Cerebellar nuclear complex (tissue), 1 donor: ENCODE results near the gene TAF3.
"Not testable (repeated sequence)": the region's sequence is repeated elsewhere in the genome, so short reads cannot be mapped to it uniquely, and the experiment has no call there.

Experiments used
- DNase-seq, 2 experiments: peaks; one replicate each; lab custom pipeline; 2025; lab: John Stamatoyannopoulos, UW

TAF3 gene

DNA sequence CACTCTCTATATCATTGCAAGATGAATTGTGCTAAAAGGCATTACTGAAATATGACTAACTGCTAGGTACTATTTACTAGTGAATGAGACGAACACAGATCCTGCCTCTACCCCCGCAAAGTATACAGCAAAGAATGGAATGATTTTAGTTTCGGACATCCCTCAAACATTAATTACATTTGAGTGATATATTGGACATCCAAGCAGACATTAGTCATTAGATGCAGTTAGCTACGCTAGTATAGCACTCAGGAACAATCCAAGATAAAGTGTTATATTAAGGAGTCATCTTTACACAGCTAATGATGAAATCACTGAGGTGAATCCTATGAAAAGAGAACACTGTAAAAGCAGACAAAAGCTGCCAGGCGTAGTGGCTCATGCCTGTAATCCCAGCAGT lies 7.3 kb upstream of the TAF3 start:
- DNase-seq, result no peak

DNA sequence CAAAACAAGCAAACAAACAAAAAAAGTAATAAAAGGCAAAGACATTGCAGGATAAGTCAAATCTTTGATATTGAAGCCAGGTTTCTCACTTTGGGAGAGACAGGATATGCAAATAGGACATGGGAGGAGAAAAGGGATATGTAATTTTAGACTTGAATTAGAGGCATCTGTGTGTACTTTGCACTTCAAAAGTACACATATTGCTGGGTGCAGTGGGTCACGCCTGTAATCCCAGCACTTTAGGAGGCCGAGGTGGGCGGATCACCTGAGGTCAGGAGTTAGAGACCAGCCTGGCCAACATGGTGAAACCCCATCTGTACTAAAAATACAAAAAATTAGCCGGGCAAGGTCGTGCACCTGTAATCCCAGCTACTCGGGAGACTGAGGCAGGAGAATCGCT lies 6.6 kb upstream of the TAF3 start:
- DNase-seq, result not testable (repeated sequence)

DNA sequence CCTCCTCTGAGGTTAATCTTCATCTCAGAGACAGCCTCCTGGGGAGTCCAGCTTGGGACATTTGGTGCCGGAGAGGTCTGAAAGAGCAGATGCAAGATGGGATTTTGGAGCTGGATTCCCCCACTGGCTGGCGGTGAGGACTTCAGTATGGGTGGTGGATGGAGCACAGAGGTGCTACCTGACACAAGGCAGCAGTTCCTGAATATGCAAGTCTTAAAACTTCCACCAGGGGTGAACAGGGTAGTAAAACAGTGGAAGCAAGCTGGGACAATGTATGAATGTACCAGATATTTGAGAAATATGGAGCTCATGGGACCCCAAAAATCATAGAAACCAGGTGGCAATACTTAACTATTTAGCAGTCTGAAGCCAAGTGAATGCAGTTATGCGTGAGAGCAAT lies 4.8 kb upstream of the TAF3 start:
- no peak for DNase-seq

DNA sequence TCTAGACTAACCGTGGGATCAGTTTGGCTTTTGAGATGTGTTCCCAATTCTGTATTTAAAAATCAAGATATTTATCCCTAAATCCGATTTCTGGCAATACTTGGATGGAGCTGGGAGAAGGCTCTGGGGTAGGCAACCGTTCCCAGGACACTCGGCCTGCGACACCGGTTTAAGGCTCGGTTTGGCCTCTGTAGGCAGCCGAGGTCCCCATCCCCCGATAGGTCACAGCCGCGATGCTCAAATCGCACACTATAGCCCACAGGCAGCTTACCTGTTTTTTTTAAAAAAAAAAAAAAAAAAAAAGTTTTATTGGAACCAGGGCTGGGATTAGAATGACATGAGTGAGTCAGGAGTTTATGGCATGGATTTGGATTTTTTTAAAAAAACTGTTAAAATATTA lies 729 bp upstream of the TAF3 start:
- no peak for DNase-seq

DNA sequence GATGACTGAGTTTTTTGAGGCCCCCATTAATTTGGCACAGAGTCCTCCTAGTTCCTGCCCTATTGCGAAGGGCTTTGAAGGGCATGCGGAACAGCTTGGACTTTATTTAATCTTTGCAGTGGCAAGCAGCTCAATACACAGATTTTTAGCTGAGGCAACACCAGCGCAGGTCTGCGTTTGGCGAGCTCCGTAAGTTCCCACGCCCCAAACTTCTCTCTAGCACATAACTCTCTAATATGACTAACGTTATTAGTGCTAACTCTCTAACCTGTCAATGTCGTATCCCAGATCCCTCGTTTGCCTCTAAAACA lies 366 bp upstream of the TAF3 start:
- no peak for DNase-seq

DNA sequence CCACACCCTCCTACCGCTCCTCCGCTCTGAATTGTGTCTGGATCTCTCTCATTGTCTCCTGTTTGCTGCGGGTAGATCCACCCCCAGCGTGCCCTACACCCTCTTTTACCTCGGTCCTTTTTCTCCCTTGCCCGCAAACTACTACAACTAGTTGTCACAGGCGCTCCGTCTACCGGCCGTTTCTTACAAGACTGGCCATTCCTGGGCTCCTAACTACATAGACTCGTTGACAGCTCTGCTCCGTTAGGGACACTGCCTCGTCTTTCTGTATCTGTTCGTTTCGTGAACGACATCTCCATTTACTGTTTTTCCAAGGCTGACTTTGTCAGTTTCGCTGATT lies 786 bp downstream of the TAF3 start:
- peak in 1 of 2 experiments; percentile 4 for DNase-seq

GRCh38 chr10:7824251-7824650 lies 5.9 kb downstream of the TAF3 start:
- DNase-seq, result no peak

DNA sequence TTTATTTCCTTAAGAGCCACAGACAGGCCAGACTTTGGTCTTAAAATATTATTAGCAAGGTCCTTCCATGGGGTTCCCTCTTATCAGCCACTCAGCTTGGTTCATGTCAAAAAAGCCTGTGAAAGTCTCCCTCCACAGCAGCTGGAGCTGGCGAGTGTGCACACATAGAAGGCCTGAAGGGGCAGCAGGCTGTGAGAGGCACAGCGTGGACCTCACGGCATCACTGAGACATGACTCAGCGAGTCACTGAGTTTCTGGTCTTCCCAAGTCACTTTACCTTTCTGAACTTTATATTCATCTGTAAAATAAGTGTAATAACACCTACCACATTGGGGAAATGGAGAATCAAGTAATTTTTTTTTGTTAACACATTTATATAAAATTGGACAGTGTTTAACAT lies 8.7 kb downstream of the TAF3 start:
- no peak for DNase-seq

DNA sequence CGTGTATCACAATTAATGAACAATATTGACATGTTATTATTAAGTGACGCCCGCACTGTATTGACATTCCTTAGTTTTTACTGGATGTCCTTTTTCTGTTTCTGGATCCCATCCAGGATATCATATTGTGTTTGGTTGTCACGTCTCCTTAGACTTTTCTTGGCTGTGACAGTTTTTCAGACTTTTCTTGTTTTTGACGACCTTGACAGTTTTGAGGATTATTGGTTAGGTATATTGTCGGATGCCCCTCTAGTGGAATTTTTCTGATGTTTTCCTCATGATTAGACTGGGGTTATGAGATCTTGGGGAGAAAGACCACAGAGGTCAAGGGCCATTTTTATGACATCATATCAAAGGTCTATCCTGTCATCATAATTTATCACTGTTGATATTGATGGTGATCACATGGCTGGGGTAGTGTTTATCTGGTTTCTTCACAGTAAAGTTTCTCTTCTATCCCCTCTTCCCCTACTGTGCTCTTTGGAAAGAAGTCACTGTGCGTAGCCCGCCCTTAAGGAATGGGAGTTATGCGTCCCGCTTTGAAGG lies 11.1 kb downstream of the TAF3 start:
- DNase-seq, result no peak

DNA sequence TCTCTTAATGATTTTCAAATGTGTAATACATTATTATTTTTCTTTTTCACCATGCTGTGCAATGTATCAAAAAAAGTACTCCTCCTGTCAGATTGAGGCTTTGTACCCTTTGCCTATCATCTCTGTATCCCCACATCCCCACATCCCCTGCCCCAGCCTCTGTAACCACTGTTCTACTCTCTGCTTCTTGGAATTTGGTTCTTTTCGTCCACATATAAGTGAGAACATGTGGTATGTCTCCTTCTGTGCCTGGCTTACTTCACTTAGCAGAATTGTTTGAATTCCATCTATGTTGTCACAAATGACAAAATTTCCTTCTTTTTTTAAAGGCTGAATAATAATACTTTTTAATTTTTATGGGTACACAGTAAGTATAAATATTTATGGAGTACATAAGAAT lies 13.8 kb downstream of the TAF3 start:
- no peak for DNase-seq

- DNase-seq, result no peak
Observed at GRCh38 chr10:7833210-7833609, 14.9 kb downstream of the TAF3 start.

DNA sequence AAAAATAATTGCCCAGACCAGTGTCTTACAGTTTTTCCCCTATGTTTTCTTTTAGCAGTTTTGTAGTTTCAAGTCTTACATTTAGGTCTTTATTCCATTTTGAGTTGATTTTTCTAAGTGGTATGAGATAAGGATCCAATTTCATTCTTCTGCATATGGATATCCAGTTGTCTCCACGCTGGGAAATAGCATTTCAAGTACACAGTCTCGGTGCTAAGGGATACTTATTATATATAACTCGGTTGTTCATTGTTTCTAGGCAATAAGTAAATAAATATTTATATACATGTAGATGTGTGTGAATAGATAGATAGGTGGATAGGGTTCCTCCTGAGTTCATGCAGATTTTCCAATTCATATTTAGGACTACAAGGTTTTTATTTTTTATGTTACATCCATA lies 16.0 kb downstream of the TAF3 start:
- DNase-seq, result no peak

- no peak for DNase-seq
Observed at GRCh38 chr10:7836571-7836970, 18.3 kb downstream of the TAF3 start.

DNA sequence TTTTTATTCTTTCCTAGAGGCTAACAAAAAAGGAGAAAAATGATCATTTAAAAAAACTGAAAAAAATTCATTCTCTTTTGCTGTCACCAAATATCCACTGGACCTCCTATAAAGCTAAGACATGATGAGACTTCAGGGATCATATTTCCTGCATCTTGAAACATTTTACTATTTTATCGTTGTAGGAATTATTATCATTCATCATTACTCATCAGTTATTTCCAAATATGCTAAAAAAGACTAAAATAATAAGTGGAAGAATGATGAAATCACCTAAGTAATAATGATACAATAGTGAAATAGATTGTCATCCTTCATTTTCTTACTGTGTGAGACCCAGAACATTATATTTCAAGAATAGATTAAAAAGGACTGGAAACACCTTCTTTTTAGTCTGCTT lies 28.3 kb downstream of the TAF3 start:
- no peak for DNase-seq

DNA sequence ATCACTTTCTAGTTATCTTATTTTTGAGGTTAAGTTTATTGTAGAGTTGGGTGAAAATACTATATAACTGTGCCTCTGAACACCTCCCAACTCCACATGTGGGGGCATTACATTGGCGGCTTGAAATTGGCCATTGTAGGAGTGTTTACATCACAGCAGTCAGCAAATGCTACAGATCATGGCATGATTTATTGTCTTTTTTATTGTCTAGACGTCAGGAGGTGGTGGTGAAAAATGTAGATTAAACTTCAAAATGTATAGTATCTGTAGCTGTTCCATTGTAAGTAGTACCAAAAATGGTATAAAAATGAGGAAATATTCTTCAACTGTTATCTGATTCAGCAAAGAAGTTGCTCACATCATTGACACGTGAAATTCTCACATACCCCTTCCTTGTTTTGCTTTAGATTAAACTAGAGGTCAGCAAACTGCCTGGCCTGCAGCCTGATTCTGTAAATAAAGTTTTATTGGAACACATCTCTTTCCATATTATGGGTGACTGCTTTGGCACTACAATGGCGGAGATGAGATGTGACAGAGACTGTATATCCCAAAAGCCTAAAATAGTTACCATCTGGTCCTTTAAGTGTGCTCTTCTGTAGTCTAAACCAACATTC lies 35.0 kb downstream of the TAF3 start:
- DNase-seq, result no peak

GRCh38 chr10:7853890-7854289 lies 35.6 kb downstream of the TAF3 start:
- no peak for DNase-seq

- DNase-seq, result no peak
Observed at GRCh38 chr10:7855205-7855604, 36.9 kb downstream of the TAF3 start.

- DNase-seq, result no peak
Observed at GRCh38 chr10:7856678-7857077, 38.4 kb downstream of the TAF3 start.

- no peak for DNase-seq
Observed at GRCh38 chr10:7857262-7857661, 39.0 kb downstream of the TAF3 start.

- DNase-seq, result no peak
Observed at GRCh38 chr10:7861509-7862120, 43.3 kb downstream of the TAF3 start.

DNA sequence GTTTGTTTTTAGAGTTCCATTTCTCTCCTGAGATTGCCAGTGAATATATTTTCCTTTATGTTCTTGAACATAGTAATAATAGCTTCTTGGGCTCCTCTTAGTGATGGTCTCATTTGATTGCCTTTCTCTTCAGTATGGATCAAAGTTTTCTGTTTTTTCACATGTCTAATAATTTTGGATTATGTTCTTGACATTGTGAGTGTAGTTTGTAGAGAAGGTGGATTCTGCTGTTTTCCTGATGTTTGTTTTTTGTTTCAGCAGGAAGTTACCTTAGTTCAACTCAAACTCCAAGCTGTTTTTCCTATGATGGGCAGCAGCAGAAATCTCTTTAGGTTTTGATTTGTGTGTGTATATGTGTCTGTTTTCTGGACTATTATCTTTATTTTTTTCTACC lies 43.8 kb downstream of the TAF3 start:
- no peak for DNase-seq

DNA sequence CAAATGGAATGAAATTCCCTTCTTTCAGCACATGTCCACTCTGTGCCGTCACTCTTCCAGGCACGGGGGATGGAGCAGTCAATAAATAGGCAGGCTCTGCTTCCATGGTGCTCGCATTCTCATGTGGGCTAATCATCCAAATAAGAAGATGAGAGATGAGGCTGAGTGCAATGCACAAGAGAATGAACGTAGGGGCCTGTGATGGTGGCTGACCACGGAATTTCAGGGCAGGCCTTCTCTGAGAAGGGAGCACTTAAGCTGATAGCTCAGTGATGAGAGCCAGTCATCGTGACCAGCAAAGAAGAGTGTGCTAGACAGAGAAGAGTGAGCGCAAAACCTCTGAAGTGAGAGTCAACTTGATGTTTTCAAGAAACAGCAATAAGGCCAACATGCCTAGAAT lies 47.9 kb downstream of the TAF3 start:
- DNase-seq, result no peak

GRCh38 chr10:7872041-7872442 lies 53.7 kb downstream of the TAF3 start:
- no peak for DNase-seq

GRCh38 chr10:7874864-7875263 lies 56.6 kb downstream of the TAF3 start:
- no peak for DNase-seq
